NCI-H510A (cell line): Measurements from ENCODE around the gene CDK19.
"Not testable (repeated sequence)": the region's sequence is repeated elsewhere in the genome, so short reads cannot be mapped to it uniquely, and the experiment has no call there.

Source experiments
- DNase-seq: peaks from one replicate; lab custom pipeline; 2025; lab: John Stamatoyannopoulos, UW

Gene CDK19

DNA sequence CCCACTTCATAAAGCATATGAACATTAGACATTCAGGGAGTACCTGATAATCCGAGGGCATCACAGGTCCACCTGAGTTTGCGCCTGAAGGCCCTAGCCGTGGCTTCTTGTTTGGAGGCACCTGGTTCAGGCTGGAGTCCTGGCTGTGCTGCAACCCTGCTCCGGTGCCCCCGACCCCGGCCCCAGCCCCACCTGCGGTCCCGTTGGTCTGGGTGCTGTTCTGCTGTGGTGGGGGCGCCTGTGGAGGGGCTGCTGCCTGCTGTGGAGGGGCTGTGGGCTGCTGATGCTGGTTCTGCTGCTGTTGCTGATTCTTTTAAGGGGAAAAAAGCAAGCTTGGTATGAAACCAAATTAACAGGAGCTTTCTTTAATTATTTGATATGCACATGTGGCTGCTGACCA lies 194.2 kb downstream of the CDK19 start:
- DNase-seq: no peak

DNA sequence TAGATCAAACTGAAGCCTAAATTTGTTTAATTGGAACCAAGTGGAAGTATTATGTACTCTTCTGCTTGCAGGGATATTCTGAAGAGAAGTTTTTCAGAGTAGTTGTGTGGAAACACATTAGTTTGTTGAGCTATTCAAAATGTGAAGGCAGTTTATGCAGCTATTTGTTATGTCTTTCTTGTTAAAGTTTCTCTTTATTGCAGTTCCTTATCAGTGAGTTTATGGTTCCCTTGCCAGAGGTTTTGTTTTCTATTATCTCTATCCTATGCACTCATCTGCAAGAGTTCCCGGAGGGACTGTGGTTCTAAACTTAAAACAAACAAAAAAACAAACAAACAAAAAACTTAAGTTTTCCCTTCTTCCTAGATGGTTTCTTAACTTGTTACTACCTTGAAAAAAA lies 195.2 kb downstream of the CDK19 start:
- DNase-seq: no peak

DNA sequence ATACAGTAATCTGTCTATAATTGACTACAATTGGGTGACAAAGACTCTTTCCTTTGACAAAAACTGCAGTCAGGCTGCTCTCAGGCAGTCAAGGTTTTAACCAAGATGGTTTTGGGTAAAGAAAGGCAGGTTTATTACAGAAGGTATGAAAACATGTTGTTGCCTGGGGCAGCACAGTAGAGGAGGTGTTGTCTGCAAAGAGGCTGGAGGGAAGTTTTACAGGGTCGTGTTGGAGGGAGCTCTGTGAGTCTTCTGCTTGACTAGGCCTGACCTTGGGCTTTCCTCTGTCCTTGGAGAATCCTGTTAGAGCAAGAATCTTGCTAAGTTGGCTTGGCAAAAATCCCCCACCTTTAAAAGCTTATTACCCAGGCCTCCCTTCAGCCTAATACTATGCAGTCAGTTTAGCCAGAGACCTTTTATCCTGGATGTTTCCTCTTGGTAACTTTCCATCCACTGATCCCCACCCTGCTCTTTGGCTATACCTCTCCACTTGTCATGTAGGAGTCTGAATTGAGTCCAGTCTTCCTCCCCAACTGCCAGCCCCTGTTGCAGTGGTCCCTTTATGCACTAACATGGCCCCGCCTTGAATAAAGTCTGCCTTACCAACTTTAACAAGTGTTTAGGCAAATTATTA lies 195.9 kb downstream of the CDK19 start:
- no peak for DNase-seq

GRCh38 chr6:110618591-110619267 lies 196.5 kb downstream of the CDK19 start:
- no peak for DNase-seq

- no peak for DNase-seq
Measured at GRCh38 chr6:110617057-110617456, 198.2 kb downstream of the CDK19 start.

GRCh38 chr6:110615722-110616121 lies 199.5 kb downstream of the CDK19 start:
- no peak for DNase-seq

- DNase-seq: no peak
Measured at GRCh38 chr6:110614586-110614985, 200.7 kb downstream of the CDK19 start.

- DNase-seq: no peak
Measured at GRCh38 chr6:110614106-110614505, 201.2 kb downstream of the CDK19 start.

DNA sequence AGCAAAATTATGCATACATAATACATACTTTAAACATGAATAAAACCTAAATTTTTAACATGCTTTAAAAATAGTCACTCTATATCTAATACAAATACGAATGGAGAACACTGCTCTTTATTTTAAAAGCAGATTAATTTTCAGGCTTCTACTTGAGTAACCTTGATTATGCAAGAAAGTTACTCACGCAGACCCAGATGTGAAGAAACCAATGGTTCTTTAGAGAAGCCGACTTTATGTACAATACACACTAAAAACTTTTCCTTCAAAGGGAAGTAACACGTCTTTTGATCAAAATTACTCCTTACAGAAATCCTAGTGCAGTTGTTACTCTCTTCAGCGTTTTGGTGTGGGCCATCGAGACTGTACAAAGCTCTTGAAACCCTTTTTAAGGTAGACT lies 201.9 kb downstream of the CDK19 start:
- no peak for DNase-seq

GRCh38 chr6:110612298-110612697 lies 203.0 kb downstream of the CDK19 start:
- no peak for DNase-seq

GRCh38 chr6:110609101-110609500 lies 206.2 kb downstream of the CDK19 start:
- DNase-seq: no peak

DNA sequence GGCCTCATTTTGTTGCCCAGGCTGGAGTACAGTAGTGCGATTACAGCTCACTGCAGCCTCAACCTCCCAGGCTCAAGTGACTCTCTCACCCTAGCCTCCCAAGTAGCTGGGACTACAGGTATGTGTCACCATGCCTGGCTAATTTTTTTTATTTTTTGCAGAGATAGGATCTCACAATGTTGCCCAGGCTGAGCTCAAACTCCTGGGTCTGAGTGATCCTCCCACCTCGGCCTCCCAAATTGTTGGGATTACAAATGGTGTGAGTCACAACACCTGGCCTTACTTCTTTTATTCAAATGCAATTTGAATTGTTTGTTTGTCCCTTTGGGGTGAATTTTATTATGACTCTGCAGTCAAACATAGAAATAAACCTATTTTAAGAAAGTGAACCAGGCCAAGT lies 207.1 kb downstream of the CDK19 start:
- no peak for DNase-seq

DNA sequence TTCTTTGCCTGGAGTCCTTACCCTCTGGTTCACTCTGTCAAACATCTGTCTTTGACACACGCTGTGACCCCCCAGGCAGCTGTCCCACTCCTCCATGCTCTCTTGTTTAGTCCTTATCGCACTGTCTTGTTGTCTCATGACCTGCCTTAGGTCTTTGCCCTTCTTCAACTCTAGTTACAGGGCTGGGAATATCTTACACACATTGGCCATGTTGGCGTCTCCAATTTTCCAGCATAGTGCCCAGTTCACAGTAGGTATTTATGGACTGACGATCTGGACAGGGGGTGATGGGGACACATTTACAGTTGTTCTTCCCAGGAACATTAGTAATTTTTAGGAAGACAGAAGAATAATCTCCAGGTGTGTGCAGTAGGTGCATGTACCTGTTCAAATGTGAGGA lies 209.1 kb downstream of the CDK19 start:
- DNase-seq: no peak

DNA sequence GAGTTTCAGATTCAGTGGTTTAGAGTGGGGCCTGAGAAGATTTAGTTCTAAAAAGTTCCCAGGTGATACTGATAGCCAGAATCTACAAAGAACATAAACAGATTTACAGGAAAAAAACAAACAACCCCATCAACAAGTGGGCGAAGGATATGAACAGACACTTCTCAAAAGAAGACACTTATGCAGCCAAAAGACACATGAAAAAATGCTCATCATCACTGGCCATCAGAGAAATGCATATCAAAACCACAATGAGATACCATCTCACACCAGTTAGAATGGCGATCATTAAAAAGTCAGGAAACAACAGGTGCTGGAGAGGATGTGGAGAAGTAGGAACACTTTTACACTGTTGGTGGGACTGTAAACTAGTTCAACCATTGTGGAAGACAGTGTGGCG lies 214.6 kb downstream of the CDK19 start:
- not testable (repeated sequence) for DNase-seq

DNA sequence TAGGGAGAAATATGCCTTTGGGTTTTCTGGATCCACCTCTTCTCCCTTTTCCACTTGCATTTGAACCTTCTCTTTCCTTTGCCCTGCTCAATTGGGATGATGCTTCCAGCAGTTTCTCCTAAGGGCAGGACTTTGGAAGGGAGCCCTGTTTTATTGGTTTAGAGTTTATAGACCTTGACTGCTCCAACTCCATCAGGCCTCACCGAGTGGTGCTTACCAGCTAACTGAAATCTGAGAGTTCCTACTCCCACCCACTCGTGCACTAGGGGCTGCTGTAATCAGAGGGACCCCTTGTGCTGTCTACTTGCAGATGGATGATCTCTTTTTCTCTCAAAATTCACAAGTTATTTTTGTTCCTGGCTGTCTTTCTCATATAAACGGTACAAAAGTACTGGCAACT lies 217.5 kb downstream of the CDK19 start:
- no peak for DNase-seq

GRCh38 chr6:110596354-110596753 lies 218.9 kb downstream of the CDK19 start:
- no peak for DNase-seq

DNA sequence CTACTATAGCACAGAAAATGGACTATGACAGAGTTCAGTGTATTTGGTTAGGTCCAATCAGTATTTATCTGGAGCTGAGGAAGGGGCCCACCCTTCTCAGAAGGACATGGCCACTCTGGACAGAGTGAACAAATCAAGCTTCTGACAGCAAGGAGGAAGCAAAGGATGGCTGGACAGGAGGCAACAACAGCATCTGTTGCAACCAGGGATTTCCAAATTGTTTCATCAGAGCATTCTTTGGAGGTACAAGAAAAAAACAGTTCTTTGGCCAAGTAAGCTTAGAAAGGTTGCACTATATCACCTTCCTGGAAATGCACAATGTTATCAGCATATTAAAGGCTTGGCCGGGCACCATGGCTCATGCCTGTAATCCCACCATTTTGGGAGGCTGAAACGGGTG lies 220.2 kb downstream of the CDK19 start:
- no peak for DNase-seq

- DNase-seq: no peak
Measured at GRCh38 chr6:110593637-110594036, 221.6 kb downstream of the CDK19 start.

GRCh38 chr6:110592765-110593164 lies 222.5 kb downstream of the CDK19 start:
- no peak for DNase-seq

DNA sequence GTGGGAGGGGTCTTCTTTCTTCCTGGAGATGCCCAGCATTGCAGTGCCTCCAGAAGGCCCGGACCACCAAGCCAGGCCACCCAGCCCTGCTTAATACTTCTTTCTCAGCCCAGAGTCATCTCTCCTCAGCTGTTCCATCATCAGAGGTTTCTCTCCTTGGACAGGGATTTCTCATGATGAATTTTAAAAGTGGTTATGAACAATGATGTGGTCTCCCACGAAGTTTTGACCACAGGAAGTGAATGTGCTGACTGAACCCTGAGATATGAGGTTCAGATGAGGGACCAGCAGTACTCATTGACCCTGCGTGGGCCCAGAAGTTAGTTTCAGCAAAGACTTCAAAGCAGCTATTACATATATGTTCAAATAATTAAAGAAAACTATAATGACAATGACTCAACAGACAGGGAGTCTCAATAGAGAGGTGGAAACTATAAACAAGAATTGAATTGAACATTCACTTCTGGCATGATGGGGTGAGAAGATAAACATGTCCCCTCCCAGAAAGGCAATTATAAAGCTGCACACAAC lies 224.4 kb downstream of the CDK19 start:
- DNase-seq: no peak

DNA sequence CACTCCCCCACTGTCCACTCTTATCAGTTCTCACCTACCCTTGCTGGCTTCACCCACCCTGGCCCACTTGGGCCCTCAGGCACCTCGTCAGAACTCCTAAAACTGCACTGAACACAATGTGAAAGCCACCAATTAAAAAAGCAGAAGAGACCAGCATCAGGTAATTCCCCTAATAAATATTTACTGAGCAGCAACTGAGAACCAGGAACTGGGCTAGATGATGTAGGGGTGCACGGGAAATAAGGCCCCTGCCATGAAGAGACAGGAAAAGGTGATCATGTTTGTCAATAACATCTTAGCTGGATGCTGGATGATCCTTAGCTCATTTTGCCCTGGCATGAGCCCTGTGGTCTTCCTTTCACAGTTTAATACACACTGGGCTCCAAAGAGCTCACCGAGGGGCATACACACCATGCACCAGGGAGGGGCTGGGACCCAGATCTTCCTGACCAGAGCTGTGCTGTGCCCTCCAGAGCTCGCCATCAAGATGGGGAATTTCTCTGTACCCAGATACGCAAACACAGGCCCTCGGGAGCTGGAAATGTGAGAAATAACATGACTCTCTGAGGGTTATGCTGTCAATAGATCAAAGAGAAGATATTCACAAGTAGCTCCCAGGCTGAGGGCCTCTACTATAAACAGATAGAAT lies 225.3 kb downstream of the CDK19 start:
- no peak for DNase-seq

DNA sequence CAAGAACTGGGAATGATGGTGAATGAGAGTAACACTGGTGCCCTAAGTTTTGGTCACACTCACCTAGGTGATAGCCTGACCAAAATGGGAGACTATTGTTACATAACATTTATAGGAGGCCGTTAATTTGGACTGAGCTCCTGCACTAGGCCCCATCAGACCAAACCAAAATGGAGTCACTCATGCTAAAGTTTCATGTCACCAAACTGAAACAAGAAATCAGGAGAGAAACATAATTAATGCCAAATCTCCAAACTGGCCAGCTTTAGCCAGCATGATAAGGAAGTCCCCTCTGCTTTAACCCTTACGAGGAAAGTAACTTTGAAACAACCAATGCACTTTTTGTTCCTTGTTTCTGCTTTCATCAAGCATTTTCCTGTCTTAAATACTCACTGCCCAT lies 227.9 kb downstream of the CDK19 start:
- DNase-seq: no peak

DNA sequence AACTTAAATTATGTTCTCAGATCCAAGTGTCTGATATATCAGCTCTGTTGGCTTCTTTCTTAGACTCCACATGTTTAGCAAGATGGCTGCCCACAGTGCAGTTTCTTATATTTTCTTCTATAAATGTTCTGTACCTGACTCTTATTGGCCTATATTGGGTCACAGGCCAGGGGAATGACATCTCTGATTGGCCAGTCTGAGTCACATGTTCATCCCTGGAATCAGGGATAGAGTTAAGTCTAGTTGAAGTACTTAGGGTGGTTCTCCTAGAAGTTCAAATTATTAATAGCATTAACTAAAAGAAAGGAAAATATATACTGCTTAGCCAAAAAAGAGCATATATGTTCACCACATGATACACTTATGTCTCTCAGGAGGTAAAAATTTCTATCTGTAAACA lies 233.6 kb downstream of the CDK19 start:
- no peak for DNase-seq
